SK-N-SH treated with all-trans-retinoic acid at 6 μM for 48 hours (cell line): ENCODE results near the gene COL9A3.

Experiments
- ATAC-seq: fragments of 200-7000 bp; cut with Tn5 transposase; 3 replicates; pipeline ENCODE4 v1.9.1; 2020; ENCODE audit warnings: mild to moderate bottlenecking, moderate library complexity
- ARNTL ChIP-seq: fragments of 450-650 bp; formaldehyde crosslinking; IDR thresholded peaks from 2 replicates; pipeline ENCODE4 v1.5.0; 2020; ENCODE audit warnings: low read depth, mild to moderate bottlenecking, moderate library complexity, borderline replicate concordance
- BACH2 ChIP-seq: fragments of 250-450 bp; sonication (Bioruptor Pico); IDR thresholded peaks from 2 replicates; pipeline ENCODE4 v1.9.0; 2021; ENCODE audit warnings: mild to moderate bottlenecking, borderline replicate concordance
- CSDC2 ChIP-seq: fragments of 250-450 bp; sonication (Bioruptor Pico); IDR thresholded peaks from 2 replicates; pipeline ENCODE4 v1.5.0; 2020; ENCODE audit warnings: mild to moderate bottlenecking, moderate library complexity
- CSRNP3 ChIP-seq: fragments of 250-450 bp; sonication (Bioruptor Pico); IDR thresholded peaks from 2 replicates; pipeline ENCODE4 v1.5.1; 2021; ENCODE audit warnings: mild to moderate bottlenecking, moderate library complexity
- ESRRG ChIP-seq: fragments of 250-450 bp; sonication (Bioruptor Pico); IDR thresholded peaks from 2 replicates; pipeline ENCODE4 v1.6.1; 2021; ENCODE audit warnings: mild to moderate bottlenecking
- GLIS3 ChIP-seq: fragments of 250-450 bp; sonication (Bioruptor Pico); IDR thresholded peaks from 2 replicates; pipeline ENCODE4 v1.5.0; 2020; ENCODE audit warnings: mild to moderate bottlenecking, moderate library complexity
- ISL1 ChIP-seq: fragments of 250-450 bp; sonication (Bioruptor Pico); IDR thresholded peaks from 2 replicates; pipeline ENCODE4 v2.1.2; 2022; ENCODE audit warnings: mild to moderate bottlenecking, moderate library complexity
- OSR1 ChIP-seq: fragments of 250-450 bp; sonication (Bioruptor Pico); IDR thresholded peaks from 2 replicates; pipeline ENCODE4 v1.8.0; 2022; ENCODE audit warnings: moderate library complexity, mild to moderate bottlenecking, inconsistent platforms
- PATZ1 ChIP-seq: fragments of 250-450 bp; sonication (Bioruptor Pico); IDR thresholded peaks from 2 replicates; pipeline ENCODE4 v1.8.0; 2020; ENCODE audit warnings: mild to moderate bottlenecking, moderate library complexity, borderline replicate concordance
- POU6F1 ChIP-seq: fragments of 250-450 bp; sonication (Bioruptor Pico); IDR thresholded peaks from 2 replicates; pipeline ENCODE4 v1.8.0; 2021; ENCODE audit warnings: low read depth, mild to moderate bottlenecking, moderate library complexity, borderline replicate concordance
- PPARA ChIP-seq: fragments of 250-450 bp; sonication (Bioruptor Pico); IDR thresholded peaks from 2 replicates; pipeline ENCODE4 v1.5.0; 2020; ENCODE audit warnings: mild to moderate bottlenecking, borderline replicate concordance
- RARB ChIP-seq: fragments of 250-450 bp; sonication (Bioruptor Pico); IDR thresholded peaks from 2 replicates; pipeline ENCODE4 v1.8.0; 2021; ENCODE audit warnings: mild to moderate bottlenecking, moderate library complexity
- SNAI2 ChIP-seq: fragments of 250-450 bp; sonication (Bioruptor Pico); IDR thresholded peaks from 2 replicates; pipeline ENCODE4 v1.5.0; 2020; ENCODE audit warnings: mild to moderate bottlenecking, moderate library complexity
- TCF4 ChIP-seq: fragments of 250-450 bp; sonication (Bioruptor Pico); IDR thresholded peaks from 2 replicates; pipeline ENCODE4 v1.8.0; 2021; ENCODE audit warnings: mild to moderate bottlenecking, moderate library complexity, borderline replicate concordance
- TOX ChIP-seq: fragments of 250-450 bp; sonication (Bioruptor Pico); IDR thresholded peaks from 2 replicates; pipeline ENCODE4 v1.8.0; 2021; ENCODE audit warnings: mild to moderate bottlenecking, moderate library complexity, borderline replicate concordance
- TSHZ2 ChIP-seq: fragments of 250-450 bp; sonication (Bioruptor Pico); IDR thresholded peaks from 2 replicates; pipeline ENCODE4 v1.5.0; 2020; ENCODE audit warnings: mild to moderate bottlenecking, moderate library complexity
- ZC3H10 ChIP-seq: fragments of 250-450 bp; sonication (Bioruptor Pico); IDR thresholded peaks from 2 replicates; pipeline ENCODE4 v1.5.1; 2021; ENCODE audit warnings: mild to moderate bottlenecking, moderate library complexity
- ZFP3 ChIP-seq: fragments of 250-450 bp; sonication (Bioruptor Pico); IDR thresholded peaks from 2 replicates; pipeline ENCODE4 v1.5.0; 2020; ENCODE audit warnings: mild to moderate bottlenecking, moderate library complexity
- ZFP30 ChIP-seq: fragments of 450-650 bp; formaldehyde crosslinking; IDR thresholded peaks from 2 replicates; pipeline ENCODE4 v1.5.0; 2022; ENCODE audit warnings: mild to moderate bottlenecking, moderate library complexity
- ZNF565 ChIP-seq: fragments of 450-650 bp; formaldehyde crosslinking; conservative IDR thresholded peaks from 2 replicates; pipeline ENCODE4 v1.5.0; 2020; ENCODE audit warnings: low read depth, mild to moderate bottlenecking, moderate library complexity
- ZNF70 ChIP-seq: fragments of 450-650 bp; formaldehyde crosslinking; IDR thresholded peaks from 2 replicates; pipeline ENCODE4 v1.5.0; 2020; ENCODE audit warnings: mild to moderate bottlenecking, moderate library complexity
- ZNF8 ChIP-seq: fragments of 450-650 bp; formaldehyde crosslinking; IDR thresholded peaks from 2 replicates; pipeline ENCODE4 v1.5.0; 2020; ENCODE audit warnings: mild to moderate bottlenecking, moderate library complexity

Gene COL9A3

GRCh38 chr20:62879275-62880146, 62.7 kb downstream of the COL9A3 start:
- TF ChIP-seq OSR1 (CRISPR knock-in tag) (no peak), CSDC2 (CRISPR knock-in tag) (no peak), TCF4 (CRISPR knock-in tag) (no peak), PATZ1 (CRISPR knock-in tag) (no peak), CSRNP3 (no peak), ARNTL (CRISPR knock-in tag) (no peak), ZC3H10 (no peak), ZFP30 (CRISPR knock-in tag) (no peak), ZNF70 (no peak), ISL1 (no peak), POU6F1 (CRISPR knock-in tag) (no peak), ZNF8 (CRISPR knock-in tag) (no peak), SNAI2 (no peak), BACH2 (CRISPR knock-in tag) (no peak), TOX (CRISPR knock-in tag) (no peak), PPARA (CRISPR knock-in tag) (no peak), ZNF565 (CRISPR knock-in tag) (no peak), TSHZ2 (no peak)

GRCh38 chr20:62880147-62880934, 63.5 kb downstream of the COL9A3 start:
- ATAC-seq = no peak

More at GRCh38 chr20:62879275-62880146, 62.7 kb downstream of the COL9A3 start:
- ATAC-seq = no peak

GRCh38 chr20:62880935-62881661, 64.2 kb downstream of the COL9A3 start:
- no peak for TF ChIP-seq ZFP3 (CRISPR knock-in tag)
- TF ChIP-seq GLIS3 = no peak
- TF ChIP-seq ZFP30 (CRISPR knock-in tag) = no peak
- no peak for TF ChIP-seq TOX (CRISPR knock-in tag)
- no peak for TF ChIP-seq ISL1
- no peak for TF ChIP-seq ESRRG
- no peak for TF ChIP-seq ZNF565 (CRISPR knock-in tag)
- TF ChIP-seq, all 23 proteins: peak for 0
- no peak for ATAC-seq

More at GRCh38 chr20:62880147-62880934, 63.5 kb downstream of the COL9A3 start:
- TF ChIP-seq RARB (CRISPR knock-in tag) (no peak), ESRRG (no peak), ZFP30 (CRISPR knock-in tag) (no peak), ZFP3 (CRISPR knock-in tag) (no peak)
- TF ChIP-seq, all 23 proteins: peak for 0
